Uterus (tissue), 2 donors: ENCODE results near the gene PRG2.

ENCODE experiments used
- POLR2A ChIP-seq, 2 donors: fragments of 450-650 bp; IDR thresholded peaks; one replicate each; pipeline ENCODE4 v1.6.1; 2016; ENCODE audit warnings: antibody characterized with exemption in 2 of 2, mild to moderate bottlenecking in 1 of 2, moderate library complexity in 1 of 2
- TF ChIP-seq, protein P1 (sequence below), 4 experiments: fragments of 200-600 bp in 2 of 4; fragments of 450-650 bp in 2 of 4; sonication (generic) in 2 of 4; IDR thresholded peaks; one replicate each; pipeline ENCODE4 v1.5.1; 2016 to 2019; ENCODE audit warnings: antibody characterized with exemption in 4 of 4, mild to moderate bottlenecking in 2 of 4, moderate library complexity in 1 of 4

DNA sequence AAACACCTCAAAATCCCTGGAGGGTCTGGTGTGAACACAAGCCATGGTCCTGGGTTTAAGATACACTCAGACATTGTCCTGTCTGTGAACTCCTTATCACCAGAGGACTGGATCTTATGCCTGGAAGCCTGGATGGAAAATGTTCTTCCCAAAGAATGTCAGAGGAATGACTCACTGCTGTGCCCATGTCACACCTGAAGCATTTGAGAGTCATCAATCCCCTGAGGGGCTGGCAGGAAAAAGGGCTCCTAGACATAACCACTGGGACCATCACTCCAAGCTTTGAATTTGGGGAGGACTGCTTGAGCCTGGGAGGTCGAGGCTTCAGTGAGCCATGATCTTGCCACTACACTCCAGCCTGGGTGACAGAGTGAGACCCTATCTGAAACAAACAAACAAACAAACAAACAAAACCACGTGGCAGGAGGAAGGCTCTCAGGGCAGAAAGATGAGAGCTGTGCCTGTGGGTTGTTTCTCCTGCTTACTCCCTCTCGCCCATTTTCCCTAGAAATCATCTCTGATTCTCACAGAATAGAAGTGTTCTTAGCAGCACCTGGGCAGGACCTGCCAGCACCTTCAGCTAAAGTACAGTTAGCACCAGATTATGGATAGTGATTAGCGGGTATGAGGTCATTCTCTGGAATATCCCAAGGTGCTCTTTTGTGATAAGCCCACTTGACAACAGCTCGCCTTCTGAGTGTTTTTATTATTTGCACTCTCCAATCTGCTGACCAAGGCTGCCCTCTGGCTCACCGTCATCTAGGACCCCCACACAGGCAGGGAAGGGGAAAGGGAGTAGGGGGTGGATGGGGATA is 11.9 kb upstream of the PRG2 start:
- TF ChIP-seq, protein P1, sequence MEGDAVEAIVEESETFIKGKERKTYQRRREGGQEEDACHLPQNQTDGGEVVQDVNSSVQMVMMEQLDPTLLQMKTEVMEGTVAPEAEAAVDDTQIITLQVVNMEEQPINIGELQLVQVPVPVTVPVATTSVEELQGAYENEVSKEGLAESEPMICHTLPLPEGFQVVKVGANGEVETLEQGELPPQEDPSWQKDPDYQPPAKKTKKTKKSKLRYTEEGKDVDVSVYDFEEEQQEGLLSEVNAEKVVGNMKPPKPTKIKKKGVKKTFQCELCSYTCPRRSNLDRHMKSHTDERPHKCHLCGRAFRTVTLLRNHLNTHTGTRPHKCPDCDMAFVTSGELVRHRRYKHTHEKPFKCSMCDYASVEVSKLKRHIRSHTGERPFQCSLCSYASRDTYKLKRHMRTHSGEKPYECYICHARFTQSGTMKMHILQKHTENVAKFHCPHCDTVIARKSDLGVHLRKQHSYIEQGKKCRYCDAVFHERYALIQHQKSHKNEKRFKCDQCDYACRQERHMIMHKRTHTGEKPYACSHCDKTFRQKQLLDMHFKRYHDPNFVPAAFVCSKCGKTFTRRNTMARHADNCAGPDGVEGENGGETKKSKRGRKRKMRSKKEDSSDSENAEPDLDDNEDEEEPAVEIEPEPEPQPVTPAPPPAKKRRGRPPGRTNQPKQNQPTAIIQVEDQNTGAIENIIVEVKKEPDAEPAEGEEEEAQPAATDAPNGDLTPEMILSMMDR (IDR thresholded peaks at IDR 0.05): no peak
- TF ChIP-seq POLR2A (IDR thresholded peaks at IDR 0.05): no peak
